Hepatocyte (in vitro differentiated cells): Measurements from ENCODE around the gene KHDRBS2. TPM values are rescaled to one million over a fixed set of nuclear protein-coding genes. Genes with fewer than 3 reads are reported as not detected.
A peak's percentile ranks its signal among the peaks of the same experiment; 100 is the strongest.

Source experiments
- DNase-seq: peaks from one replicate; pipeline ENCODE4 v3.0.0-alpha.2; 2016; ENCODE audit warnings: low spot score
- H2AFZ ChIP-seq: fragments of 200-600 bp; sonication (generic); 2 replicates; pipeline ENCODE4 v1.6.0; 2016; ENCODE audit warnings: antibody characterized with exemption, mild to moderate bottlenecking
- H3K27ac ChIP-seq: fragments of 200-600 bp; sonication (generic); 2 replicates; pipeline ENCODE4 v1.5.1; 2016; ENCODE audit warnings: mild to moderate bottlenecking
- H3K27me3 ChIP-seq: fragments of 200-600 bp; sonication (generic); 2 replicates; pipeline ENCODE4 v1.6.1; 2016
- H3K36me3 ChIP-seq: fragments of 200-600 bp; sonication (generic); replicated peaks from 2 replicates; pipeline ENCODE4 v1.5.1; 2016; ENCODE audit warnings: low read depth; ENCODE audit not compliant: insufficient read depth
- H3K4me1 ChIP-seq: fragments of 200-600 bp; sonication (generic); 2 replicates; pipeline ENCODE4 v1.5.1; 2016; ENCODE audit warnings: mild to moderate bottlenecking, moderate library complexity; ENCODE audit not compliant: insufficient read depth
- H3K4me2 ChIP-seq: fragments of 200-600 bp; sonication (generic); 2 replicates; pipeline ENCODE4 v1.6.0; 2016
- H3K4me3 ChIP-seq: fragments of 200-600 bp; sonication (generic); 2 replicates; pipeline ENCODE4 v1.5.1; 2016; ENCODE audit warnings: mild to moderate bottlenecking
- H3K79me2 ChIP-seq: fragments of 200-600 bp; sonication (generic); 2 replicates; pipeline ENCODE4 v1.6.0; 2017; ENCODE audit warnings: mild to moderate bottlenecking
- H3K9me2 ChIP-seq: fragments of 200-600 bp; sonication (generic); replicated peaks from 2 replicates; pipeline ENCODE4 v1.6.0; 2017; ENCODE audit warnings: mild to moderate bottlenecking; ENCODE audit not compliant: insufficient read depth
- H3K9me3 ChIP-seq: fragments of 200-600 bp; sonication (generic); 2 replicates; pipeline ENCODE4 v1.5.1; 2016; ENCODE audit warnings: low read depth, mild to moderate bottlenecking
- H4K20me1 ChIP-seq: fragments of 200-600 bp; sonication (generic); 2 replicates; pipeline ENCODE4 v1.6.0; 2016; ENCODE audit warnings: mild to moderate bottlenecking; ENCODE audit not compliant: insufficient read depth, poor library complexity, severe bottlenecking
- CTCF ChIP-seq: fragments of 200-600 bp; sonication (generic); IDR thresholded peaks from 2 replicates; pipeline ENCODE4 v1.5.1; 2016; ENCODE audit warnings: antibody characterized with exemption, mild to moderate bottlenecking; ENCODE audit not compliant: poor library complexity
- EZH2 ChIP-seq: fragments of 200-600 bp; sonication (generic); IDR thresholded peaks from 2 replicates; pipeline ENCODE4 v1.6.1; 2016; ENCODE audit warnings: antibody characterized with exemption, mild to moderate bottlenecking, borderline replicate concordance
- EZH2phosphoT487 ChIP-seq: fragments of 200-600 bp; sonication (generic); IDR thresholded peaks from one replicate; pipeline ENCODE4 v1.6.1; 2018; ENCODE audit warnings: antibody characterized with exemption, mild to moderate bottlenecking, low read depth, moderate library complexity; ENCODE audit not compliant: unreplicated experiment, severe bottlenecking
- WGBS: methylation state at CpG from one replicate; pipeline ENCODE4 v1.1.6; 2016; ENCODE audit warnings: low lambda C conversion rate; ENCODE audit errors: missing lambda C conversion rate; 5-methylcytosine and 5-hydroxymethylcytosine counted together
- polyA plus RNA-seq: library from polyadenylated mRNA; unstranded; fragments of >200 nt; fragmentation: Nextera tagmentation; extraction: Ambion mirVana; gene quantifications from 2 replicates; pipeline ENCODE4 v1.2.1, GENCODE V29; 2016
- total RNA-seq: library from RNA; depleted of rRNA; stranded (reverse); fragments of >200 nt; gene quantifications from 2 replicates; pipeline ENCODE4 v1.2.3, GENCODE V29; 2014

KHDRBS2 gene
- total and polyA plus RNA-seq, 2 experiments from 2014 or later = 5.9 to 12.3 TPM

GRCh38 chr6:62039605-62040004, 246.4 kb downstream of the KHDRBS2 start:
- TF ChIP-seq CTCF (no peak), EZH2phosphoT487 (no peak), EZH2 (no peak)
- H3K4me2 ChIP-seq = no peak overlapping the region
- no peaks in the 10 kb centered on the region for H3K79me2 ChIP-seq
- H3K27me3 ChIP-seq = no peaks in the 10 kb centered on the region
- no peaks in the 10 kb centered on the region for H3K4me1 ChIP-seq
- no peaks in the 10 kb centered on the region for H3K9me2 ChIP-seq
- H3K27ac ChIP-seq = no peak overlapping the region
- WGBS = 84% methylated on average over 1 of the region's 1 CpG
- no peak overlapping the region for H3K4me3 ChIP-seq
- no peak overlapping the region for H2AFZ ChIP-seq
- H3K9me3 ChIP-seq = no peaks in the 10 kb centered on the region
- no peak for DNase-seq
- H4K20me1 ChIP-seq = no peaks in the 10 kb centered on the region
- no peaks in the 10 kb centered on the region for H3K36me3 ChIP-seq

GRCh38 chr6:62037445-62037844, 248.6 kb downstream of the KHDRBS2 start:
- no peaks in the 10 kb centered on the region for H4K20me1 ChIP-seq
- TF ChIP-seq EZH2 (no peak), CTCF (no peak), EZH2phosphoT487 (no peak)
- H3K27ac ChIP-seq = no peak overlapping the region
- 63% methylated on average over 2 of the region's 2 CpGs for WGBS
- H2AFZ ChIP-seq = no peak overlapping the region
- H3K4me1 ChIP-seq = no peaks in the 10 kb centered on the region
- no peaks in the 10 kb centered on the region for H3K36me3 ChIP-seq
- no peaks in the 10 kb centered on the region for H3K9me2 ChIP-seq
- DNase-seq = no peak
- no peaks in the 10 kb centered on the region for H3K79me2 ChIP-seq
- no peak overlapping the region for H3K4me2 ChIP-seq
- no peak overlapping the region for H3K4me3 ChIP-seq
- no peaks in the 10 kb centered on the region for H3K27me3 ChIP-seq
- H3K9me3 ChIP-seq = no peaks in the 10 kb centered on the region

GRCh38 chr6:62035952-62036351, 250.1 kb downstream of the KHDRBS2 start:
- Histone ChIP-seq H3K27me3 (no peaks in the 10 kb centered on the region), H2AFZ (no peak overlapping the region), H3K79me2 (no peaks in the 10 kb centered on the region), H3K9me3 (no peaks in the 10 kb centered on the region), H3K4me1 (no peaks in the 10 kb centered on the region), H3K27ac (no peak overlapping the region), H3K9me2 (no peaks in the 10 kb centered on the region), H4K20me1 (no peaks in the 10 kb centered on the region), H3K4me3 (no peak overlapping the region), H3K4me2 (no peak overlapping the region), H3K36me3 (no peaks in the 10 kb centered on the region)
- DNase-seq = no peak
- TF ChIP-seq CTCF = peak; percentile 12
- TF ChIP-seq EZH2phosphoT487 = no peak
- 74% methylated on average over 1 of the region's 1 CpG for WGBS

GRCh38 chr6:62013719-62014118, 272.3 kb downstream of the KHDRBS2 start:
- no peaks in the 10 kb centered on the region for H3K9me3 ChIP-seq
- no peak overlapping the region for H3K27ac ChIP-seq
- H4K20me1 ChIP-seq = no peaks in the 10 kb centered on the region
- no peak overlapping the region for H3K4me3 ChIP-seq
- WGBS = 71% methylated on average over 6 of the region's 6 CpGs
- no peaks in the 10 kb centered on the region for H3K27me3 ChIP-seq
- H3K4me1 ChIP-seq = no peaks in the 10 kb centered on the region
- TF ChIP-seq EZH2phosphoT487 (no peak), CTCF (no peak), EZH2 (no peak)
- no peaks in the 10 kb centered on the region for H3K79me2 ChIP-seq
- no peaks in the 10 kb centered on the region for H3K36me3 ChIP-seq
- no peaks in the 10 kb centered on the region for H3K9me2 ChIP-seq
- H3K4me2 ChIP-seq = no peak overlapping the region
- H2AFZ ChIP-seq = no peak overlapping the region
- DNase-seq = no peak
